Cardiac fibroblast (primary cell): ENCODE measurements around the gene TIMM9.

Experiments used
- DNase-seq, 2 donors: peaks; one replicate each; pipeline versions ENCODE4 v3.0.0 to v3.0.0-alpha.2; 2010; ENCODE audit warnings: low read depth in 2 of 2
- H3K4me3 ChIP-seq, 2 donors: replicated peaks in 1 of 2; 1 replicate in 1 of 2; 2 replicates in 1 of 2; pipeline ENCODE4 v1.5.1; 2011; ENCODE audit warnings: low read depth in 2 of 2, low read length in 2 of 2, mild to moderate bottlenecking in 2 of 2, moderate library complexity in 1 of 2
- TF ChIP-seq, protein P1 (sequence below): IDR thresholded peaks from one replicate; pipeline ENCODE4 v1.5.1; 2011; ENCODE audit warnings: low read depth, mild to moderate bottlenecking, low read length, inconsistent platforms

Gene TIMM9

GRCh38 chr14:58464652-58465051, 37.3 kb upstream of the TIMM9 start:
- no peak overlapping the region for H3K4me3 ChIP-seq
- no peak for DNase-seq
- TF ChIP-seq, protein P1, sequence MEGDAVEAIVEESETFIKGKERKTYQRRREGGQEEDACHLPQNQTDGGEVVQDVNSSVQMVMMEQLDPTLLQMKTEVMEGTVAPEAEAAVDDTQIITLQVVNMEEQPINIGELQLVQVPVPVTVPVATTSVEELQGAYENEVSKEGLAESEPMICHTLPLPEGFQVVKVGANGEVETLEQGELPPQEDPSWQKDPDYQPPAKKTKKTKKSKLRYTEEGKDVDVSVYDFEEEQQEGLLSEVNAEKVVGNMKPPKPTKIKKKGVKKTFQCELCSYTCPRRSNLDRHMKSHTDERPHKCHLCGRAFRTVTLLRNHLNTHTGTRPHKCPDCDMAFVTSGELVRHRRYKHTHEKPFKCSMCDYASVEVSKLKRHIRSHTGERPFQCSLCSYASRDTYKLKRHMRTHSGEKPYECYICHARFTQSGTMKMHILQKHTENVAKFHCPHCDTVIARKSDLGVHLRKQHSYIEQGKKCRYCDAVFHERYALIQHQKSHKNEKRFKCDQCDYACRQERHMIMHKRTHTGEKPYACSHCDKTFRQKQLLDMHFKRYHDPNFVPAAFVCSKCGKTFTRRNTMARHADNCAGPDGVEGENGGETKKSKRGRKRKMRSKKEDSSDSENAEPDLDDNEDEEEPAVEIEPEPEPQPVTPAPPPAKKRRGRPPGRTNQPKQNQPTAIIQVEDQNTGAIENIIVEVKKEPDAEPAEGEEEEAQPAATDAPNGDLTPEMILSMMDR, result no peak

DNA sequence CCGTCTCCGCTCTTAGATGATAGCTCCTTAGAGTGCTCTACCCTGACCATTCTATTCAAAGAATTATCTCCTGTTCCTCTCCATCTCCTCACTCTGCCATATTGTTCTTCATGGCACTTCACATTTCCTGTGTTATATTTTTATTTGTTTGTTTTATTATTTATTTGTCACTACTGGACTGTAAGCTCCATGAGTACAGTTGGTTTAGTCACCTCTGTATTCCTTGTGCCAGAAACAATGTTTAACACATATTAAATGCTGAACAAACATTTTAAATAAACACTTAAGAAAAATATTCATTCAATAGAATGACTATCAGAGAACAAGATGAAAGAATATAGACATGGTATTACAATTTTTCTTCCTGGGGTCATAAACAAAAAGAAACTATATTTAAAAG, 35.8 kb upstream of the TIMM9 start:
- TF ChIP-seq, protein P1, result no peak
- DNase-seq, result no peak
- no peak overlapping the region for H3K4me3 ChIP-seq

- TF ChIP-seq, protein P1, result no peak
- H3K4me3 ChIP-seq, result no peak overlapping the region
- no peak for DNase-seq
These were observed 33.4 kb upstream of the TIMM9 start for GRCh38 chr14:58460772-58461171.

- peak in 1 of 2 donors; percentile 18 for DNase-seq
These were observed 28.4 kb upstream of the TIMM9 start for GRCh38 chr14:58455593-58456265.

GRCh38 chr14:58444627-58445026, 17.3 kb upstream of the TIMM9 start:
- TF ChIP-seq, protein P1, result no peak
- DNase-seq, result no peak
- no peak overlapping the region for H3K4me3 ChIP-seq

More at GRCh38 chr14:58455593-58456265, 28.4 kb upstream of the TIMM9 start:
- TF ChIP-seq, protein P1, result no peak
- no peak overlapping the region for H3K4me3 ChIP-seq

DNA sequence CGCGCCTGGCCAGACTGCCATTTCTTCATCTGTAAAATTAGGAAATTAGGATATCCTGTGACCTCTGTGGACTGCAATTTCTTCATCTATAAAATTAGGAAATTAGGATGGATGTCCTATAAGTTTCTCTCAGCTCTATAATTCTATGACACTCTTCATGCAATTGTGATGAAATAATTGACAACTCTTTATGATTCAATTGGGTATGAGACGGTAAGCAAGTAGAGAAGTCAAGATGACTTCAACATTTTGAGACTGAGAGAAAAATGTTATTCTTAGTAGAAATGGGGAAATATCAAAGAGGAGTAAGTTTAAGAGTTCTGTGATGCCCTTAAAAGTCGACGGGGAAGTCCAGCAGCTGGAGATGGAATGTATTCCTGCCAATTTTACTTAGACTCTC, 12.1 kb upstream of the TIMM9 start:
- DNase-seq, result no peak
- no peak overlapping the region for H3K4me3 ChIP-seq
- TF ChIP-seq, protein P1, result no peak

DNA sequence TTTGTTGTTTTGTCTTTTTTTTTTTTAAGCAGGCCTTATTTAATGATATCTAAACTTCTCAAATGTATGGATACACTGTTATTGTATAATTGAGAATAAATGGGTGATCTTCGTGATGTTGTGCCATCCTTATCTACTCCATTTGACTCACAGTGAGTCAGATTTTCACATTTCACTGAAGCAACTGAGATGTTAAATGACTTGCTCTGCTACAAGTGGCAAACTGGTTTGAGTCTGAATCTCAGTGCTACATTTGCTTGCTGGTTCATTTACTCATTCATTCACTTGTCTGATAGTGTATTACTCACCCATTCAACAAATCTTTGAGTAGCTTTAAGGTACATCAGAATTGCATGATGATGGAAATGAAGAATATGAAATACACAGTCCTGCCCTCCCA, 2.8 kb upstream of the TIMM9 start:
- DNase-seq, result peak; percentile 34 to 78
- H3K4me3 ChIP-seq, result no peak overlapping the region
- TF ChIP-seq, protein P1, result no peak
